Esophagus (tissue), 2 donors: Measurements from ENCODE around the gene MLPH. TPM values are rescaled to one million over a fixed set of nuclear protein-coding genes. Genes with fewer than 3 reads are reported as not detected.
"Not testable (repeated sequence)": the region's sequence is repeated elsewhere in the genome, so short reads cannot be mapped to it uniquely, and the experiment has no call there.

ENCODE experiments used
- H3K27ac ChIP-seq, 2 donors: one replicate each; pipeline ENCODE4 v1.5.1; 2013; ENCODE audit warnings: low read depth in 2 of 2, mild to moderate bottlenecking in 2 of 2, inconsistent platforms in 1 of 2, low read length in 1 of 2, moderate library complexity in 1 of 2
- H3K27me3 ChIP-seq, 2 donors: one replicate each; pipeline ENCODE4 v1.6.1; 2013; ENCODE audit warnings: low read length in 2 of 2, control low read depth in 1 of 2, mild to moderate bottlenecking in 1 of 2; ENCODE audit not compliant: insufficient read depth in 2 of 2, control insufficient read depth in 1 of 2
- H3K36me3 ChIP-seq, 2 donors: one replicate each; pipeline ENCODE4 v1.6.1; 2013; ENCODE audit warnings: low read length in 1 of 2; ENCODE audit not compliant: control insufficient read depth in 2 of 2, insufficient read depth in 2 of 2
- H3K4me1 ChIP-seq, 2 donors: one replicate each; pipeline ENCODE4 v1.6.1; 2013; ENCODE audit warnings: low read length in 1 of 2; ENCODE audit not compliant: control insufficient read depth in 2 of 2, insufficient read depth in 2 of 2
- H3K4me3 ChIP-seq, 2 donors: one replicate each; pipeline ENCODE4 v1.5.1; 2013; ENCODE audit warnings: low read length in 2 of 2, mild to moderate bottlenecking in 2 of 2, low read depth in 1 of 2, moderate library complexity in 1 of 2
- H3K9me3 ChIP-seq, 2 donors: one replicate each; pipeline ENCODE4 v1.6.1; 2013; ENCODE audit warnings: mild to moderate bottlenecking in 2 of 2, low read depth in 1 of 2, low read length in 1 of 2, moderate library complexity in 1 of 2; ENCODE audit not compliant: control insufficient read depth in 2 of 2, insufficient read depth in 1 of 2
- WGBS, 2 donors: extraction: QIAGEN DNeasy Blood & Tissue Kit; methylation state at CpG; one replicate each; pipeline ENCODE4 v1.1.7; 2013; 5-methylcytosine and 5-hydroxymethylcytosine counted together
- polyA plus RNA-seq, 2 donors: library from polyadenylated mRNA; stranded (reverse); fragments of 200-250 nt; gene quantifications; one replicate each; pipeline ENCODE4 v1.2.3, GENCODE V29; 2013
- donor health status: healthy with polysubstance abuse.
- donor health status: Bipolar disorder and iron deficiency.

The MLPH gene
- polyA plus RNA-seq, 2 donors, result 3.4 to 4.4 TPM

- no peaks in the 10 kb centered on the region for H3K4me1 ChIP-seq
- no peak overlapping the region for H3K27ac ChIP-seq
- H3K36me3 ChIP-seq, result no peaks in the 10 kb centered on the region
- H3K27me3 ChIP-seq, result no peaks in the 10 kb centered on the region
- H3K4me3 ChIP-seq, result no peak overlapping the region
- 70 to 83% methylated on average over 5 of the region's 5 CpGs for WGBS, 2 donors
- H3K9me3 ChIP-seq, result no peaks in the 10 kb centered on the region
Measured at GRCh38 chr2:237467447-237468179, 19.4 kb upstream of the MLPH start.

GRCh38 chr2:237469410-237469809 lies 17.6 kb upstream of the MLPH start:
- not testable (repeated sequence) for H3K4me3 ChIP-seq, H3K27me3 ChIP-seq, H3K4me1 ChIP-seq, H3K9me3 ChIP-seq, H3K36me3 ChIP-seq, H3K27ac ChIP-seq
- 76 to 78% methylated on average over 7 of the region's 7 CpGs for WGBS, 2 donors

GRCh38 chr2:237469849-237470248 lies 17.2 kb upstream of the MLPH start:
- Histone ChIP-seq H3K9me3 (no peaks in the 10 kb centered on the region), H3K27ac (no peak overlapping the region), H3K27me3 (no peaks in the 10 kb centered on the region), H3K36me3 (no peaks in the 10 kb centered on the region), H3K4me3 (no peak overlapping the region), H3K4me1 (peaks cover 0 to 5% of the 10 kb centered on the region in 2 donors)
- 71 to 85% methylated on average over 4 of the region's 4 CpGs for WGBS, 2 donors

GRCh38 chr2:237470914-237471313 lies 16.1 kb upstream of the MLPH start:
- Histone ChIP-seq H3K9me3 (no peaks in the 10 kb centered on the region), H3K27me3 (no peaks in the 10 kb centered on the region), H3K4me3 (no peak overlapping the region), H3K27ac (no peak overlapping the region), H3K36me3 (no peaks in the 10 kb centered on the region), H3K4me1 (peaks cover 0 to 9% of the 10 kb centered on the region in 2 donors)
- WGBS, 2 donors, result 78 to 81% methylated on average over 7 of the region's 7 CpGs

GRCh38 chr2:237471438-237472186 lies 15.4 kb upstream of the MLPH start:
- H3K27me3 ChIP-seq, result no peaks in the 10 kb centered on the region
- peaks cover 0 to 9% of the 10 kb centered on the region in 2 donors for H3K4me1 ChIP-seq
- no peaks in the 10 kb centered on the region for H3K36me3 ChIP-seq
- H3K27ac ChIP-seq, result no peak overlapping the region
- no peaks in the 10 kb centered on the region for H3K9me3 ChIP-seq
- 48 to 53% methylated on average over 14 of the region's 14 CpGs for WGBS, 2 donors
- no peak overlapping the region for H3K4me3 ChIP-seq

GRCh38 chr2:237472187-237472712 lies 14.8 kb upstream of the MLPH start:
- Histone ChIP-seq H3K9me3 (no peaks in the 10 kb centered on the region), H3K4me3 (no peak overlapping the region), H3K4me1 (peaks cover 0 to 9% of the 10 kb centered on the region in 2 donors), H3K27me3 (no peaks in the 10 kb centered on the region), H3K36me3 (no peaks in the 10 kb centered on the region), H3K27ac (peak overlapping the region in 1 of 2 donors; percentile 17)
- 88 to 90% methylated on average over 8 of the region's 8 CpGs for WGBS, 2 donors

GRCh38 chr2:237472909-237473877 lies 13.9 kb upstream of the MLPH start:
- H3K27ac ChIP-seq, result no peak overlapping the region
- H3K27me3 ChIP-seq, result no peaks in the 10 kb centered on the region
- no peak overlapping the region for H3K4me3 ChIP-seq
- WGBS, 2 donors, result 94% methylated on average over 27 of the region's 27 CpGs
- no peaks in the 10 kb centered on the region for H3K9me3 ChIP-seq
- peaks cover 0 to 9% of the 10 kb centered on the region in 2 donors for H3K4me1 ChIP-seq
- no peaks in the 10 kb centered on the region for H3K36me3 ChIP-seq

- Histone ChIP-seq H3K4me3 (no peak overlapping the region), H3K27me3 (no peaks in the 10 kb centered on the region), H3K9me3 (no peaks in the 10 kb centered on the region), H3K4me1 (peaks cover 0 to 9% of the 10 kb centered on the region in 2 donors), H3K27ac (peak overlapping the region in 1 of 2 donors; percentile 87), H3K36me3 (no peaks in the 10 kb centered on the region)
- 73 to 81% methylated on average over 11 of the region's 11 CpGs for WGBS, 2 donors
Measured at GRCh38 chr2:237473878-237474441, 13.1 kb upstream of the MLPH start.

- WGBS, 2 donors, result 69 to 71% methylated on average over 12 of the region's 12 CpGs
- peak overlapping the region; percentile 60 to 66 for H3K4me3 ChIP-seq
- H3K4me1 ChIP-seq, result peaks cover 0 to 9% of the 10 kb centered on the region in 2 donors
- H3K9me3 ChIP-seq, result no peaks in the 10 kb centered on the region
- H3K36me3 ChIP-seq, result no peaks in the 10 kb centered on the region
- H3K27me3 ChIP-seq, result no peaks in the 10 kb centered on the region
- H3K27ac ChIP-seq, result peak overlapping the region; percentile 81 to 87
Measured at GRCh38 chr2:237474442-237474911, 12.6 kb upstream of the MLPH start.
